ENCODE measurements around the gene MAPK8IP1.

The MAPK8IP1 gene

GRCh38 chr11:45928535-45929215 is 43.2 kb downstream of the MAPK8IP1 start:
- no peak for DNase-seq

- DNase-seq = no peak
Measured at GRCh38 chr11:45929486-45930030, 44.1 kb downstream of the MAPK8IP1 start.

- DNase-seq = no peak
Measured at GRCh38 chr11:45930031-45930794, 44.8 kb downstream of the MAPK8IP1 start.

DNA sequence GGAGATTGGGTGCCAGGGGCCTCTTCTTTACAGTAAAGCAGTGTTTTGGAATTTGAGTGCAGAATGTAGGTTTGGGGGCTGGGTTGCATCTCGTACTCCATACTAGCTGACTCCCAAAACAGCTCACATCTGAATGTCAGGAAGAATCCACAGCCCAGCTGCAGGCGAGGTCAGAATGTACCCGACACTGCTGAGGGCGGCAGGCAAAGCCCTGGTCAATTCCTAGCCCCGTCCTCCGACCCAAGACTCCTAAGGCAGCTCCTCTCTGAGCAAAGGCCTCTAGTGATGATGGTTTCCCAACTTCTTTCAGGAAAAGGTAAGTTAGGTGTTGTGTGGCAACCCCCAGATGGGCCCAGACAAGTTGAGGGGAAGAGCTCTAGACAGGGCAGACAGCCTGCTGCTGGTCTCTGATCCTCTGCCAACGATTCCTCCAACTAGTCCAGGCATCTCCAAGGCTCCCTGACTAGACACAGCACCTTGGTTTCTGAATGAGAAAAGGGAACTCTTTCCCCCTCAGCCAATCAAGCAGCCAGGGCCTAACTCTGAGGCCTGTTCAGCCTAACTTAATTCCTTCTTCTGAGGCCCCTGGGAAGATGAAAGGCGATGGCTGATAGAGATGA is 45.6 kb downstream of the MAPK8IP1 start:
- no peak for DNase-seq

GRCh38 chr11:45931739-45932138 is 46.3 kb downstream of the MAPK8IP1 start:
- no peak for DNase-seq

DNA sequence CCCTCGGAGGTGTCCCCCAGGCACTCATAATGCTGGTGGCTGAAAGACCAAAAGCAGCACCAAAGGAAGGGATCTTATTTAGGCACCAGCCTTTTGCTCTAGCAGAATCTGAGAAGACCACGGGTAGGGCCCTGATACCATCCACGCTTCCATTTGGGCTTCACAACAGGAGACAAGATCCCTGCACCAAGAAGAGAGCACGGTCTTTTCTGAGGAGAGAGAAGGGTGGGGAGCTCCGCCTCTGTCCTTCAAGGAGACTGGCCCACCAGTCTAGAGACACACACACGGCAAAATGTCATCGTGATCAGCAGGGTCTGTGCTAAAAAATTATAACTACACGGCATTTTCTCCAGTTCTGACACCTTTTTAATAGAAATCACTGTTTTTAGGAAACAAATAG is 46.8 kb downstream of the MAPK8IP1 start:
- no peak for DNase-seq

DNA sequence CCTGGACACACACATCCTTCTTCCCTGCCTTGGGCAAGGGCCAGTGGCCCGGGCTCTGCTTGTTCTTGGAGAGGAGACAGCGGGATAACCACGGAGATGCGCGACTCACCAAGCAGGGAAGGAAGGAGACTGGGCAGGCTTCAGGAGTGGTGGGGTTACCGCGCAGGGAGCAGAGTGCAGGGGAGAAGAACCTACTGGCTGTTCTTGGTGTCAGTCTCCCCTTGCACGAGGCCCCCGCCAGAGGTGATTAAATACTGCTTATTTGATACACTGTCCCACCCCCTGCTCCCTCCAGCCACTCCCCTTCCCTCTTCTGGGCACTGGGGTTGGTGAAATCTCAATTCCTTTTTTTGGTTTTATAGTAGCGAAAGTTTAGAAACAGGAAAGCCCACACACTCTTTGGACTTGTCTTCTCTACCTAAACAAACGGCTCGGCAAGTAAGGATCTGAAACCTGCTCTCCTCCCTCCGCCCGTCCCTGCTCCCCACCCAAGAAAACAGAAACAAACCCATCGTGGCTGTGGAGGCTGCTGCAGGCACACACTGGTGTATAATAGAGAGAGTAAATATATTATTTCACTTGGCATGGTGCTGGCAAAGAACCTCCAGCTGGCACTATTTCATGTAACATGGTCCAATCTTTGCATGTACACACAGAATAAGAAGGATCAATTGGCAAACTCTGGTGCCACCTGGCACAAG is 47.8 kb downstream of the MAPK8IP1 start:
- no peak for DNase-seq

- no peak for DNase-seq
Measured at GRCh38 chr11:45933846-45934579, 48.6 kb downstream of the MAPK8IP1 start.

DNA sequence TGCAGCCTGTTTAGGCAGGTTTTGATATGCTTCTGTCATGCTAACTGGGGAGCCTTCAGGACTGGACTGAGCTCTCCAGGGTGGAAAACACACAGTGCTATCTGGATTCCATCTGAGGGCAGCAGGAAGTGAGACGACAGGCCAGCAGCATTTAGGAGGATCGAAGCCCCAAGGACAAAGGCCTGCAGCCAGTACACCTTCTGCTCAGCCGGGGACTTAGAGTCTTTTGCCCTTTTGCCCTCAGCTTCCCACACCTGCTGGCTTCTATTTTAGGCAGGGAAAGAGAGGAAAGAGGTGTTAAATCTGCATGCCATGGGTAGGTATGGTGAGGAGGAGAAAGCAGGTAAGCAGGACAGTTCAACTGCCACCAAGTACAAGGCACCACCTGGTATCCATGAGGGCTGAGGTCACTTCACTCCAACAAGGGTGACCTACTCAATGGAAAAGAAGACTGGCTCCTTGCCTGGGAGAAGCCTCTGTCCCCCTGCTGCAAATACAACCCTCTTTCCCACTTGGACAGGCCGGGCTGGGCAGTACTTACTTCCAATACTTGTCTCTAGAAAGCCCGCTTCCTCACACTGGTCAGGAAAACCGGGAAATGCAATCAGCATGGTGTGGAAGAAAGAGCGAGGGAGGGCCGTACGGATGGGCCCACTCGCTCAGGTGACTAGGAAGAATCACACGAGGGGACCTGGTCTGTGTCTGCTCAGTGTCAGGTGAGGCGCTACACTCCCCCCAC is 49.3 kb downstream of the MAPK8IP1 start:
- DNase-seq = no peak

DNA sequence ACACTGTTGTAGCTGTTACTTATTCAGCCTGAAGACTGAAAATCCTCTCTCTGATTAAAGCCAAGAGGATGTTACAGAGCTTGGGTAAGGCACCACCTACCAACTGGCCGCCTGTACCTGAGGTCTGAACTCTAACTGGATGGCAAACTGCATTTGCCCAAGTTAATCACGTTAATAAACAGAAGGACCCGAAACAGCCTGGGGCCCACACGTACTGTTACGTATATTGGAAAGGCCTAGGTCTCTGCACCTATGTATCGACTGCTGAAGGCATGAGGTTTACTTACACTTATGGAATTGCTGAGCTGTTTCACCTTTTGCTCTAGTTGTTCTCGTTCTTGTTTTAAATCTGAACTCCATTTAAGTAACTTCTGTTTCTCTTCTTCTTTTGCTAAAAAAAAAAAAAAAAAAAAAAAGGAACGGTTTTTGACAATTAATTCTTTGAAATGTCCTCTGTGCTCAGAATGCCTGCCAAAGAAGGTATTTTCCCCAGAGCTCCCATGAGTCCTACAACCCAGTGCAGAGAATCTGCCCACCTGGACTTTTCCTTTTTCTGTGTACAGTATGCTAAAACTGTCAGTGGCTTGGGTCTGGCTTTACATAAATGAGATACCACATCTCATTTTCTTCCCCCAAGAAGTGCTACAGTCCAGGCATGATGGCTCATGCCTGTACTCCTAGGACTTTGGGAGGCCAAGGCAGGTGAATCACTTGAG is 50.1 kb downstream of the MAPK8IP1 start:
- no peak for DNase-seq

- no peak for DNase-seq
Measured at GRCh38 chr11:45936511-45937054, 51.1 kb downstream of the MAPK8IP1 start.

DNA sequence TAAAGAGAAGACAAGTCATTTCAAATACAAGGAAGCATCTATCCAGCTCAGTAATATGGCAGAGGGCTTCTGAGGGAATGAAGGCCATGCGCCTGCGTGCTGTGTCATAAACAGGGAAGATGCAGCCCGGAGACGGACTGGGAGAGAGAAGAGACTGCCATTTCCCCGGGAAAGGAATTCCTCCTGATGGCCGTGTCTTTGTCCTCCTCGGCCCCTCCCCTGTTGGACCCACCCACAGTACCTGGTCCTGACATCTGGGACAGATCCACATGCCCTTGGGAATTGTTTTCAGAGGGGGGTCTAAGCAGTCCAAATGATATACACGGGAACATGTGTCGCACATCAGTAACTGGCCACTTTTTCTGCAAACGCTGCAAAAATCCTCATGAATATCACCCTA is 52.5 kb downstream of the MAPK8IP1 start:
- DNase-seq = no peak

DNA sequence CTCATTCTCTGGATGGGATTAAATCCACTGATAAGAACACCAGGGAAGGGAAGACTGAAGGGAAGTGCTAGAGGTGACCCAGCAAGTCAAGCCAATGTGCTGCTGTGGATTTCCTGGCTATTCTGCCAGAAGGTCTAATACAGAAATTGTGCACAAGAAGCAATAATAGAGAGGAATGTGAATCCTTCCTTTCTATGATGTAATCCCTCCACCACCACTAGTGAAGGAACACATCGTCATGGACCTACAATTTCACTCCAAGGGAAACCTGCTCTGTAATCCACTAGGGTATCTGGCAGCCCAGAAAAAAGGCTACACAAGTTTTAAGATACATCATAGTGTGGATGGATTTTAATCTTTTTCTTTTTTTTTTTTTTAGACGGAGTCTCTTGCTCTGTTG is 54.4 kb downstream of the MAPK8IP1 start:
- DNase-seq = no peak

DNA sequence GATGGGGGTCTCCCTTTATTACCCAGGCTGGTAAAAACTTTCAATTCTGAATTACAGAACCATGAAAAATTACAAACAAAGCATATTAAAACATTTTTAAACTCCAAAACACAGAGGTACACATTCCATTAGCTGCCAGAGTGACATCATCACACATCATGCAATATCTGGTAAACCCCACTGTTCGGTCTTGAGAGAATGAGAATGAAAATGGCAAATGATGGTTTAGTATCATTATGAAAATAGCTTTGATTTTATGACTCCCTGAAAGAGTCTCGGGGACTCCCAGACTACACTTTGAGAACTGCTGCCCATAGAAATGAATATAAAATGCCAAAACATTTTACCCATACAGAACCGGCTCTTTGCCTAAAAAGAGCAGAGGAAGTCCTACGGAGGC is 55.8 kb downstream of the MAPK8IP1 start:
- DNase-seq = no peak

GRCh38 chr11:45942381-45942780 is 56.9 kb downstream of the MAPK8IP1 start:
- DNase-seq = no peak

DNA sequence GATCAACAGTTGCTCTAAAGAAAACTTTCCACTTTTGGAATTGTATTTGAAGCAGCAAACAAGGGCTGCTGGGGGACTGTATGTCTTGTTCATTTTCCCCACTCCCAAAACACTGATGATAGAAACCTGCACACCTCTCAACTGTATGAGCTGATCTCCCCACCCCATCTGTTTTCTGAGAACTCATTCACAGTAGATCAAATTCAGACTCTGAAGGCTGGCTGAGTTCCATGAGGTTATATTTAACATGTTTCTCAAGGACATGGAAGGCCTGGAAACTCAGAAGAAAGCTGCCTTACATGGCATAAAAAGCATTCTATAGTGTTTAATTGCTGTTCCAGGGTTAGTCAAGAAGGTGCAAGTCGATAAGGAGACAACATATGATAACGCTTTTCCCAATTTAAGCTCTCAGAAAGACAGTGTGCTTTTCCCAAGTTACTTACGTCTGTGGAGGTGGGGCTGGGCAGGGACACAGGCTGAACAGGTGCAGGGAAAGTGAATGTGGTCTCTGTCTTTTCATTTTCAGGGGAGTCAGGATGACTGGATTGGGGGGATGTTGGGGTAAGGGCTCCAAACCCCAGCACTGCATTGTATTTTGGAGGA is 60.0 kb downstream of the MAPK8IP1 start:
- DNase-seq = no peak

DNA sequence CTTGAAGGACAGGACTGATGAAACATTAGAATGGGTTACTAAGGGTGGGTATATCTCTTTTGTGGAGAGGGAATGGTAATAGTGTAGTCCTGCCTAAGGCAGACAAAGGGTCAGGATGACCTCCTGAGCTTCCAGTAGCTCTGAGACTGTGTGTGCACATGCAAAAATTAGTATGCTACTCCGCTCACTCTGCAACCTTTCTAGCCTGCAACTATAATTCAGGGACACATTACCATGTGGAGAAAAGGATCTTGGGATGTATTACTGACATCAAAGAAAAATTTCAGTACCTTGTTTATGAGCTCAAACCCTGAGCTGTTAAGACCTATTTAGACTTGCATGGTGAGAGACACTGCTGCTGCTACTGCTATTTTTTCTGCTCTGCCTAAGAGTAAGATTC is 62.4 kb downstream of the MAPK8IP1 start:
- no peak for DNase-seq

DNA sequence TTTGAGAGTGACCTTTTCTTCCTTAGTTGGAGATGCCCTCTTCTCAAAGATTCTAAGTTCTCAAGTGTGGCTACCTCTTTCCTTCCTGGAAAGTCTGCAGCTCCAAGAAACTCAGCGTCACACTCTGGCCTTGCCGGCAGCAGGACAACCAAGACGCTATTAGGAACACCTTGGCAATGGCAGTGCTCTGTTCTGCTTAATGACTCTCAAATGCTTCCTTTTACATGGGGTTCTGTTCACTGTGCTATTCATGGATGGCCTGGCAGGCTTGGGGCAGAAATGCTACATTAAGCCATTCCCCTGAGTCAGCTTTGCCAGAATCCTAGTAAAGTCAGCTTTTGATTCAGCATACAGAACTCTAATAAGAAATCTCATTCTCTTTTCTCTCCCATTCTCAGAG is 62.9 kb downstream of the MAPK8IP1 start:
- DNase-seq = no peak

DNA sequence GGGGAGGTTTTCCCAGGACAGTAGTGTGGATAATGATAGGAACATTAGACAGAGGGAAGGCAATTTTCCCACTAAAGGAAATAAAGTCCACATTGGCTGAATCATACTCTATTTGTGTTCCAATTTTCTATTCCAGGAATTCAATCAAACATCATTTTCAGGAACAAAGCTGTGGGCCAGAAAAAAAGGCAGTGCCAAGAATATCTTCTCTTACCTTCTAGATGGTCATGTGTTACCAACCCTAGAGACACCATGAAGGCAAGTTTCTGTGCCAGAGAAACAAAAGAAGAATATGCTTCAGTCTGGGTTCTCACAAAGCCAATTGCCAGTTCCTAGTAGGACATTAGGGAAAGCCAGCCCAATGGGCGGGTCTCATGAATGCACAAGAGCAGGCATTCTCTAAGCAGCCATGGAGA is 64.5 kb downstream of the MAPK8IP1 start:
- DNase-seq = no peak

All from NK-92 treated with Interleukin-12 subunit alpha and Interleukin-12 subunit beta, amount 100 ng/mL, for 24 hours (cell line).